Islet precursor cell (in vitro differentiated cells): ENCODE results near the gene FAM120C.

ENCODE experiments used
- DNase-seq: peaks from one replicate; pipeline ENCODE4 v3.0.0-alpha.2; 2018

Gene FAM120C

GRCh38 chrX:54024350-54024749, 158.7 kb downstream of the FAM120C start:
- DNase-seq: no peak
